IMR-90 (cell line): ENCODE data around the gene TOX3.

Experiments used
- CEBPB ChIP-seq: IDR thresholded peaks from 2 replicates; pipeline ENCODE4 v1.6.1; 2012; ENCODE audit warnings: low read depth, low read length, improper control_type of control experiment
- CTCF ChIP-seq: conservative IDR thresholded peaks from 2 replicates; pipeline ENCODE4 v1.5.1; 2012; ENCODE audit warnings: mild to moderate bottlenecking, low read depth, low read length, improper control_type of control experiment
- MAFK ChIP-seq: IDR thresholded peaks from 2 replicates; pipeline ENCODE4 v1.6.1; 2012; ENCODE audit warnings: low read depth, low read length, improper control_type of control experiment
- MXI1 ChIP-seq: IDR thresholded peaks from 2 replicates; pipeline ENCODE4 v1.6.1; 2012; ENCODE audit warnings: low read depth, mild to moderate bottlenecking, low read length, moderate library complexity, borderline replicate concordance
- POLR2A ChIP-seq: IDR thresholded peaks from 2 replicates; pipeline ENCODE4 v1.6.1; 2012; ENCODE audit warnings: mild to moderate bottlenecking, low read depth, low read length
- RAD21 ChIP-seq: IDR thresholded peaks from 2 replicates; pipeline ENCODE4 v1.6.1; 2012; ENCODE audit warnings: low read length, improper control_type of control experiment

- TF ChIP-seq CTCF (no peak), POLR2A (no peak), RAD21 (no peak), MAFK (no peak), MXI1 (no peak), CEBPB (no peak)
Measured at GRCh38 chr16:52501746-52502145, 45.2 kb downstream of the TOX3 start.
